ENCODE results near the gene CHRM1.

DNA sequence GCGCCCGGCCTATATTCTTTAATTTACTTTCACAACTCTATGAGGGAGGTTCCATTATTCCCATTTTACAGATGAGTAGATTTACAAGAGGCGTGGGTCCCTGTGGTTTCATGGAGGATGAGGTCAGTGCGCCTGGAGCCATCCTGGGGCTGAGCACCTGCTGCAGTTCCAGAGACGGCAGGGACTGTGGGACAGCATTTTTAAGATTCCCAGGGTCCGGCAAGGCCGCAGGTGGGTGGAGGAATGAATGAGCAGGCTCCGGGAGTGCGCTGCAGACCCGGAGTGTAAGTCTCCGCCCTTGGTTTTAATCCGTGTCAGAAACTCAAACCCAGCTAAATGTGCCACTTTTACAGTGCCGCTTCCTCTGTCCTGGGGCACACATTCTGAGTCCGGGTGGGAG lies 4.1 kb upstream of the CHRM1 start:
- TF ChIP-seq, protein P1, sequence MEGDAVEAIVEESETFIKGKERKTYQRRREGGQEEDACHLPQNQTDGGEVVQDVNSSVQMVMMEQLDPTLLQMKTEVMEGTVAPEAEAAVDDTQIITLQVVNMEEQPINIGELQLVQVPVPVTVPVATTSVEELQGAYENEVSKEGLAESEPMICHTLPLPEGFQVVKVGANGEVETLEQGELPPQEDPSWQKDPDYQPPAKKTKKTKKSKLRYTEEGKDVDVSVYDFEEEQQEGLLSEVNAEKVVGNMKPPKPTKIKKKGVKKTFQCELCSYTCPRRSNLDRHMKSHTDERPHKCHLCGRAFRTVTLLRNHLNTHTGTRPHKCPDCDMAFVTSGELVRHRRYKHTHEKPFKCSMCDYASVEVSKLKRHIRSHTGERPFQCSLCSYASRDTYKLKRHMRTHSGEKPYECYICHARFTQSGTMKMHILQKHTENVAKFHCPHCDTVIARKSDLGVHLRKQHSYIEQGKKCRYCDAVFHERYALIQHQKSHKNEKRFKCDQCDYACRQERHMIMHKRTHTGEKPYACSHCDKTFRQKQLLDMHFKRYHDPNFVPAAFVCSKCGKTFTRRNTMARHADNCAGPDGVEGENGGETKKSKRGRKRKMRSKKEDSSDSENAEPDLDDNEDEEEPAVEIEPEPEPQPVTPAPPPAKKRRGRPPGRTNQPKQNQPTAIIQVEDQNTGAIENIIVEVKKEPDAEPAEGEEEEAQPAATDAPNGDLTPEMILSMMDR (conservative IDR thresholded peaks at IDR 0.05; ENCODE audit: low read depth, low read length), result no peak
- no peak for TF ChIP-seq EZH2phosphoT487 (IDR thresholded peaks at IDR 0.05; ENCODE audit: borderline replicate concordance, low read length)
